AG10803 (cell line): Measurements from ENCODE around the gene STIL.
A peak's percentile ranks its signal among the peaks of the same experiment; 100 is the strongest.
"Not testable (repeated sequence)": the region's sequence is repeated elsewhere in the genome, so short reads cannot be mapped to it uniquely, and the experiment has no call there.

Source experiments
- DNase-seq: peaks from one replicate; pipeline ENCODE4 v3.0.0; 2010; ENCODE audit warnings: low read depth
- H3K4me3 ChIP-seq: 2 replicates; pipeline ENCODE4 v1.5.1; 2011; ENCODE audit warnings: mild to moderate bottlenecking, low read length, control low read depth
- CTCF ChIP-seq: conservative IDR thresholded peaks from 2 replicates; pipeline ENCODE4 v1.5.1; 2011; ENCODE audit warnings: mild to moderate bottlenecking, low read length, control low read depth, inconsistent platforms

STIL gene

GRCh38 chr1:47317841-47318240, 3.9 kb upstream of the STIL start:
- peak; percentile 97 for DNase-seq
- no peak overlapping the region for H3K4me3 ChIP-seq
- TF ChIP-seq CTCF: no peak

- no peak for TF ChIP-seq CTCF
- H3K4me3 ChIP-seq: no peak overlapping the region
- no peak for DNase-seq
Measured at GRCh38 chr1:47309427-47309826, 4.5 kb downstream of the STIL start.

GRCh38 chr1:47302472-47302871, 11.5 kb downstream of the STIL start:
- no peak for DNase-seq
- TF ChIP-seq CTCF: no peak
- no peak overlapping the region for H3K4me3 ChIP-seq

GRCh38 chr1:47298025-47298699, 15.8 kb downstream of the STIL start:
- TF ChIP-seq CTCF: no peak

GRCh38 chr1:47295579-47295978, 18.4 kb downstream of the STIL start:
- H3K4me3 ChIP-seq: no peak overlapping the region
- DNase-seq: no peak
- no peak for TF ChIP-seq CTCF

More at GRCh38 chr1:47298025-47298699, 15.8 kb downstream of the STIL start:
- DNase-seq: no peak
- no peak overlapping the region for H3K4me3 ChIP-seq

- not testable (repeated sequence) for H3K4me3 ChIP-seq, DNase-seq
Measured at GRCh38 chr1:47294863-47295262, 19.1 kb downstream of the STIL start.

- not testable (repeated sequence) for H3K4me3 ChIP-seq, DNase-seq
Measured at GRCh38 chr1:47288116-47288515, 25.8 kb downstream of the STIL start.

GRCh38 chr1:47280142-47280541, 33.8 kb downstream of the STIL start:
- TF ChIP-seq CTCF: no peak
- peak; percentile 60 for DNase-seq
- no peak overlapping the region for H3K4me3 ChIP-seq
